ENCODE results near the gene NCLN.
"Not testable (repeated sequence)": the region's sequence is repeated elsewhere in the genome, so short reads cannot be mapped to it uniquely, and the experiment has no call there.

The NCLN gene

GRCh38 chr19:3154957-3155736 is 30.6 kb upstream of the NCLN start:
- peak; percentile 67 to 86 (median 77) for DNase-seq (ENCODE audit: low read depth in 3 of 3)

DNA sequence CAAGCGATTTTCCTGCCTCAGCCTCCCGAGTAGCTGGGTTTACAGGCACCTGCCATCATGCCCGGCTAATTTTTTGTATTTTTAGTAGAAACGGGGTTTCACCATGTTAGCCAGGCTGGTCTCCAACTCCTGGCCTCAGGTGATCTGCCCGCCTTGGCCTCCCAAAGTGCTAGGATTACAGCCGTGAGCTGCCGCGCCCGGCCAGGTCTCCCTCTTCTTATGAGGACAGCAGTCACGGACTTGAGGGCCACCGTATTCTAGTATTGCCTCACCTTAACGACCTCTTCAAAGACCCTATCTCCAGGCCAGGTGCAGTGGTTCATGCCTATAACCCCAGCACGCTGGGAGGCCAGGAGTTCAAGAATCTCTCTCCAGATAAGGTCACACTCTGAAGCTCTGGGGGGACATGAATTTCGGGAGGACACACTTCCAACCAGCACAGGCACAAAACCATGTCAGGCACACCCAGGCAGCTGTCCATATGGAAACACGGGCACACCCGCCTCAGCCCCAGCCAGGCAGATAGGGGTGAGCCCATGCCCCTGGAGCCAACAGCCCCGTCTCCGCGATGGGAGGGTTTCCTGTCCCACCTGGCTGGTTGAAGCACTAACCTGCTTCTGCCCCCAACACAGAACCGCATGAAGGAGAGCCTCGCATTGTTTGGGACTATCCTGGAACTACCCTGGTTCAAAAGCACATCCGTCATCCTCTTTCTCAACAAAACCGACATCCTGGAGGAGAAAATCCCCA is 28.5 kb upstream of the NCLN start:
- no peak for DNase-seq (ENCODE audit: low read depth in 3 of 3)

GRCh38 chr19:3159565-3159964 is 26.2 kb upstream of the NCLN start:
- DNase-seq (ENCODE audit: low read depth in 3 of 3), result no peak

DNA sequence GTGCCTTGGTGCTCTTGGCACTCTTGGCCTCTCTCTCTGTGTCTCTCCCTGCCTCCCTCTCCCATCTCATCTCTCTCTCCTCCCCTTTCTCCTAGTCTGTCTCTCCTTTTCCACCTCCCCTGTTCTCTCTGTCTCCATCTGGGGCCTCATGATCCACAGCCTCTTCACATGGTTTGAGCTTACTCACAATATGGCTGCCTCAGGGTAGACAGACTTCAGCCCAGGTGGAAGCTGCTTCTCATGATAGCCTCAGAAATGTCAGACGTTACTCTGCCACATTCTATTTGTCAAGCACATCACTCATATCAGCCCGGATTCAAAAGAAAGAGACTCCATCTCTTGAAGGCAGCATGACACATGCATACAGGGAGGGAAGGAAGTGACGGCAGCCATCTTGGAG is 25.5 kb upstream of the NCLN start:
- no peak for DNase-seq (ENCODE audit: low read depth in 3 of 3)

- no peak for DNase-seq (ENCODE audit: low read depth in 3 of 3)
These were observed 24.3 kb upstream of the NCLN start for GRCh38 chr19:3161453-3161852.

- DNase-seq (ENCODE audit: low read depth in 3 of 3), result no peak
These were observed 23.1 kb upstream of the NCLN start for GRCh38 chr19:3162418-3163229.

- peak in 2 of 3 experiments; percentile 51 to 63 for DNase-seq (ENCODE audit: low read depth in 3 of 3)
These were observed 22.4 kb upstream of the NCLN start for GRCh38 chr19:3163230-3163886.

DNA sequence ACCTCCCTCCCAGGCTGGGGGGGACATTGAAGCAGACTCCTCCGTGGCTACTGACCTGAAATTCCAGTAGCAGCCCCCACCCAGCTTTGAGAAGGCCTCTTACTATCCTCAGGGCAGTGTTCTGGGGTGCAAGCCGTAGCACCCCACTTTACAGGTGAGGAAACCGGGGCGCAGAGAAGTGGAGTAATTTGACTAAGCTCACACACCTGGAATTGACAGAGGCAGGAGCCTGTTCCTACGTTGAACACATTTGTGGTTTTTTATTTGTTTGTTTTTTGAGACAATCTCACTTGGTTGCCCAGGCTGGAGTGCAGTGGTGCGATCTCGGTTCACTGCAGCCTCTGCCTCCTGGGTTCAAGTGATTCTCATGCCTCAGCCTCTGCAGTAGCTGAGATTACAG is 21.8 kb upstream of the NCLN start:
- no peak for DNase-seq (ENCODE audit: low read depth in 3 of 3)

DNA sequence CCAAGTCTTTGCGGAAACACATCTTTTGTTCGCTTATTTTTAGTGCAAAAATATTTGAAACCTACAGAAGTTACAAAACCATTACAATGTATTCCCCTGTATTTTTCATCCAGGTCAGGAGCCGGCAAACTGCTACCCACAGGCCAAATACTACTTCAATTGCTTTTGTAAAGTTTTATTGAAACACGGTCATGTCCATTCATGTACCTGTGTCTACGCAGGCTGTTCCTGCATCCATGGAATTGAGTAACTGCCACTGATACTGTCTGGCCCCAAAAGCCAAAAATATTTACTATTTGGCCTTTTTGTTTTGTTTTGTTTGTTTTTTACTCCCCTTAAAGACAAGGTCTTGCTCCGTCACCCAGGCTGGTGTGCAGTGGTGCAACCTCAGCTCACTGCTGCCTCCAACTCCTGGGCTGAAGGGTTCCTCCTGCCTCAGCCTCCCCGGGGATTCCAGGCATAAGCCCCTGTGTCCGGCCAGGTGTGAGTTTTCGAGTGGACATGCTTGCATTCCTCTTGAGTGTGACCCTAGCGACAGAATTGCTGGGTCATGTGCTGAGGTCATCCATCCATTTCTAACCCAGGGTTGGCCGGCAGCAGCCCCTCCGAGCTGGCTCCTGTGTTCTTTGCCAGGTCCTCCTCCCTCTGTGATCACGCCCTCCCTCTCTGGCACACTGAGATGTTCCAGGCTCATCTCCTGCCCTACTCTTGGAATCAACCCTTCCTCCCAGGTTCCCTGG is 18.0 kb upstream of the NCLN start:
- DNase-seq (ENCODE audit: low read depth in 3 of 3), result no peak

DNA sequence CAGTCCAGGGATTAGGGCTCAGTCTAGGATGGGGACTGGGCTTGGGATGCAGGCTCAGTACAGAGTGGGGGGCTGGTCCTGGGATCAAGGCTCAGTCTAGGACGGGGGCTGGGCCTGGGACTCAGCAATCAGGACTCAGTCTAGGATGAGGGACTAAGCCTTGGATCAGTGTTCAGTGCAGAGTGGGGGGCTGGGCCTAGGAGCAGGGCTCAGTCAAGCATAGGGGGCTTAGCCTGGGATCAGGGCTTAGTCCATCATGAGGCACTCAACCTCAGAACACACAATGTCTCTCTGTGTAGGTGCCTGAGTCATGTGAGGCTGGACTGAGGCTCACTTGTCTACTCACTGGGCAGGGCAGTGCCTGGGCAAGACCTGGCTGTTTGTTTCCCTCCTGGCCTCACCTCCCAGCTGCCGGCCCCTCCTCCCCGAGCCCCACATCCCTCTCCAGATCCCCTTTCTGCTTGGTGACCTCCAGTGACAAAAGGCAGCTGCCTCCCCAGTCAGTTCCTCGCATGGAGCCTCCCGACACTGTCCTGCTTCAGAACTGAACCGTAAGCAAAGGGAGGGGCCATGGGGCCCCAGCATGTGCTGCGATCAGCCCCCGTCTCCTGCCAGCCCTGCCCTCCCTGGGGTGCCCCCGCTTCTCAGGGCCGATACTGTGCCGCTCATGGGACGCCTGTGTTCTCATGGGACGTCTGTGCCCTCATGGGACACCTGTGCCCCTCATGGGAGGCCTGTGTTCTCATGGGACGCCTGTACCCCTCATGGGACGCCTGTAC is 13.6 kb upstream of the NCLN start:
- DNase-seq (ENCODE audit: low read depth in 3 of 3), result no peak

DNA sequence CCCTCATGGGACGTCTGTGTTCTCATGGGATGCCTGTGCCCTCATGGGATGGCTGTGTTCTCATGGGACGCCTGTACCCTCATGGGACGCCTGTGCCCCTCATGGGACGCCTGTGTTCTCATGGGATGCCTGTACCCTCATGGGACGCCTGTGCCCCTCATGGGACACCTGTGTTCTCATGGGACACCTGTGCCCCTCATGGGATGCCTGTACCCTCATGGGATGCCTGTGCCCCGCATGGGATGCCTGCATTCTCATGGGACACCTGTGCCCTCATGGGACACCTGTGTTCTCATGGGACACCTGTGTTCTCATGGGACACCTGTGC is 13.1 kb upstream of the NCLN start:
- not testable (repeated sequence) for DNase-seq (ENCODE audit: low read depth in 3 of 3)

DNA sequence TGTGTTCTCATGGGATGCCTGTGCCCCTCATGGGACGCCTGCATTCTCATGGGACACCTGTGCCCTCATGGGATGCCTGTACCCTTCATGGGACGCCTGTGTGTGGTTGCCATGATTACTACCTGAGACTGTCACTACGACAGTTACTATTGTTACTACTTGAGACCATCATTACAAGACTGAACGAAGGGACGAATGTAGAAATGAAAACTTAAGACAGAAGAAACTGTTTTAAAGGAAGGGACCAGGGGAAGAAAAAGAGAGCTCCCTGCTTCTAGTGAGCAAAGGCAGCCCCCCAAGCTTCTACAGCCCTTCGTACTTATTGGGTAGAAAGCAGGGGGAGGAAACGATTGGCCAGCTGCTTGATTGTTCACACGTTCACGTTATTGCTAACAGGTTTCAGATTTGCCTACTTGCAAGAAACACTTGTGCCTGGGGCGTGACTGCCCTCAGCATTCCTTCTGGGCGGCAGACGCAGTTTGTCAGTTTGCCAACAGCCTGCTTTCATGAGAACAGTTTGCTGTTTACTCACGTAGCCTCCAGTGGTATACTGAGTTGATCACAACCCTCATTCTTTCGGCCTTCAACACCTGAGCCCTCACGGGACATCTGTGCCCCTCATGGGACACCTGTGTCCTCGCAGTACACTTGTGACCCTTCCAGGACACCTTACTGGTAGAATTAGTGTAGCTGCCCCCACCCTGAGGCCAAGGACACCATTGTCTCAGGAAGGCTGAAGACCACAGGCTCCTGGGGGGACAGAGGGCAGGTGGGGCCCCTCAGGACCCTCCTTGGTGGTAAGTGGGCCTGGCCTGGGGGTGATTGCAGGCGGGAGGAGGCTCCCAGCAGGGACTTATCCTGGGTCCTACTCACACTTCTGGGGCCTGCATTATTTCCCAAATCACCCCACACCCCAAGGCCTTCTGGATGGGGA is 9.7 kb upstream of the NCLN start:
- no peak for DNase-seq (ENCODE audit: low read depth in 3 of 3)

- peak in 2 of 3 experiments; percentile 50 to 73 for DNase-seq (ENCODE audit: low read depth in 3 of 3)
These were observed 8.8 kb upstream of the NCLN start for GRCh38 chr19:3176715-3177501.

DNA sequence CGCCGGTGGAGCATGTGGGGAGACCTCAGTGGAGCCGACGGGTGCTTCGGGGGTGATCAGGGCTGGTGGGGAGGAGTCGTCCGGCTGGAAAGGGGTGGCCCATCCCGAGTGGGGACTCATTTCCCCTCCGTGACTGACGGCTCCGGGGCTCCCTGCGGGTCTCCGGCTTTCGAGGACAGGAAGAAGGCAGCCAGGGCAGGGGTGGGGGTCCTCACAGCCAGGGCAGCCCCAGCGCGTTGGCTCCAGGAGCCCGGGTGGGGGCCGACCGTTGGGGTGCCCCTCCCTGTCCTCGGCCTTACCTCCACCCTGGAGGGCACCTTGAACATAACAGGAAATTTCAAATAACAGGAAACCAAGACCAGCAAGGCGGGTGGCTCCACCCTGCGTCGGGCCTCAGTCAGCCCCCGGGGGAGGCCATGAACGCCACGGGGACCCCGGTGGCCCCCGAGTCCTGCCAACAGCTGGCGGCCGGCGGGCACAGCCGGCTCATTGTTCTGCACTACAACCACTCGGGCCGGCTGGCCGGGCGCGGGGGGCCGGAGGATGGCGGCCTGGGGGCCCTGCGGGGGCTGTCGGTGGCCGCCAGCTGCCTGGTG is 7.3 kb upstream of the NCLN start, which contains the start of gene S1PR4:
Gene S1PR4 (plus strand): TSS at position 393 of the 596 bp plus-strand sequence. CDS start 24 bp downstream, at position 417.
- DNase-seq (ENCODE audit: low read depth in 3 of 3), result peak in 2 of 3 experiments; percentile 32 to 61

DNA sequence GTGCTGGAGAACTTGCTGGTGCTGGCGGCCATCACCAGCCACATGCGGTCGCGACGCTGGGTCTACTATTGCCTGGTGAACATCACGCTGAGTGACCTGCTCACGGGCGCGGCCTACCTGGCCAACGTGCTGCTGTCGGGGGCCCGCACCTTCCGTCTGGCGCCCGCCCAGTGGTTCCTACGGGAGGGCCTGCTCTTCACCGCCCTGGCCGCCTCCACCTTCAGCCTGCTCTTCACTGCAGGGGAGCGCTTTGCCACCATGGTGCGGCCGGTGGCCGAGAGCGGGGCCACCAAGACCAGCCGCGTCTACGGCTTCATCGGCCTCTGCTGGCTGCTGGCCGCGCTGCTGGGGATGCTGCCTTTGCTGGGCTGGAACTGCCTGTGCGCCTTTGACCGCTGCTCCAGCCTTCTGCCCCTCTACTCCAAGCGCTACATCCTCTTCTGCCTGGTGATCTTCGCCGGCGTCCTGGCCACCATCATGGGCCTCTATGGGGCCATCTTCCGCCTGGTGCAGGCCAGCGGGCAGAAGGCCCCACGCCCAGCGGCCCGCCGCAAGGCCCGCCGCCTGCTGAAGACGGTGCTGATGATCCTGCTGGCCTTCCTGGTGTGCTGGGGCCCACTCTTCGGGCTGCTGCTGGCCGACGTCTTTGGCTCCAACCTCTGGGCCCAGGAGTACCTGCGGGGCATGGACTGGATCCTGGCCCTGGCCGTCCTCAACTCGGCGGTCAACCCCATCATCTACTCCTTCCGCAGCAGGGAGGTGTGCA is 6.6 kb upstream of the NCLN start:
- peak in 1 of 3 experiments; percentile 38 for DNase-seq (ENCODE audit: low read depth in 3 of 3)

- DNase-seq (ENCODE audit: low read depth in 3 of 3), result peak in 1 of 3 experiments; percentile 50
These were observed 5.9 kb upstream of the NCLN start for GRCh38 chr19:3179739-3180293.
